IPS-18c (cell line): Measurements from ENCODE around the gene ODR4.
"Not testable (repeated sequence)": the region's sequence is repeated elsewhere in the genome, so short reads cannot be mapped to it uniquely, and the experiment has no call there.

Source experiments
- H3K4me3 ChIP-seq: 2 replicates; pipeline ENCODE4 v1.7.0; 2013; ENCODE audit warnings: low read depth, mild to moderate bottlenecking, low read length, moderate library complexity; ENCODE audit not compliant: insufficient read depth
- H3K9me3 ChIP-seq: one replicate; pipeline ENCODE4 v1.6.1; 2013; ENCODE audit warnings: mild to moderate bottlenecking, low read length, moderate library complexity; ENCODE audit not compliant: control insufficient read depth, insufficient read depth

ODR4 gene

GRCh38 chr1:186409091-186409490 is 33.5 kb downstream of the ODR4 start:
- no peaks in the 10 kb centered on the region for H3K9me3 ChIP-seq
- H3K4me3 ChIP-seq: no peak overlapping the region

- H3K9me3 ChIP-seq: no peaks in the 10 kb centered on the region
- H3K4me3 ChIP-seq: no peak overlapping the region
Observed at GRCh38 chr1:186413319-186413718, 37.7 kb downstream of the ODR4 start.

- no peaks in the 10 kb centered on the region for H3K9me3 ChIP-seq
- H3K4me3 ChIP-seq: no peak overlapping the region
Observed at GRCh38 chr1:186418503-186418902, 42.9 kb downstream of the ODR4 start.

GRCh38 chr1:186420311-186420710 is 44.7 kb downstream of the ODR4 start:
- Histone ChIP-seq H3K4me3 (no peak overlapping the region), H3K9me3 (no peaks in the 10 kb centered on the region)

- no peaks in the 10 kb centered on the region for H3K9me3 ChIP-seq
- H3K4me3 ChIP-seq: no peak overlapping the region
Observed at GRCh38 chr1:186420923-186421322, 45.3 kb downstream of the ODR4 start.

GRCh38 chr1:186421446-186421845 is 45.8 kb downstream of the ODR4 start:
- no peaks in the 10 kb centered on the region for H3K9me3 ChIP-seq

GRCh38 chr1:186424539-186424938 is 48.9 kb downstream of the ODR4 start:
- H3K9me3 ChIP-seq: no peaks in the 10 kb centered on the region
- H3K4me3 ChIP-seq: no peak overlapping the region

More at GRCh38 chr1:186421446-186421845, 45.8 kb downstream of the ODR4 start:
- H3K4me3 ChIP-seq: no peak overlapping the region

- Histone ChIP-seq H3K9me3 (no peaks in the 10 kb centered on the region), H3K4me3 (no peak overlapping the region)
Observed at GRCh38 chr1:186426118-186426517, 50.5 kb downstream of the ODR4 start.

- Histone ChIP-seq H3K9me3 (no peaks in the 10 kb centered on the region), H3K4me3 (no peak overlapping the region)
Observed at GRCh38 chr1:186429017-186429416, 53.4 kb downstream of the ODR4 start.

GRCh38 chr1:186435336-186435735 is 59.7 kb downstream of the ODR4 start:
- Histone ChIP-seq H3K4me3 (no peak overlapping the region), H3K9me3 (no peaks in the 10 kb centered on the region)

GRCh38 chr1:186438567-186438966 is 62.9 kb downstream of the ODR4 start:
- H3K9me3 ChIP-seq: no peaks in the 10 kb centered on the region

GRCh38 chr1:186440584-186440983 is 64.9 kb downstream of the ODR4 start:
- H3K9me3 ChIP-seq: no peaks in the 10 kb centered on the region
- H3K4me3 ChIP-seq: no peak overlapping the region

More at GRCh38 chr1:186438567-186438966, 62.9 kb downstream of the ODR4 start:
- H3K4me3 ChIP-seq: no peak overlapping the region

- Histone ChIP-seq H3K9me3 (no peaks in the 10 kb centered on the region), H3K4me3 (no peak overlapping the region)
Observed at GRCh38 chr1:186442651-186443375, 67.2 kb downstream of the ODR4 start.

- Histone ChIP-seq H3K4me3 (no peak overlapping the region), H3K9me3 (no peaks in the 10 kb centered on the region)
Observed at GRCh38 chr1:186443638-186444037, 68.0 kb downstream of the ODR4 start.

- Histone ChIP-seq H3K4me3 (no peak overlapping the region), H3K9me3 (no peaks in the 10 kb centered on the region)
Observed at GRCh38 chr1:186446152-186446551, 70.5 kb downstream of the ODR4 start.

- Histone ChIP-seq H3K9me3 (no peaks in the 10 kb centered on the region), H3K4me3 (no peak overlapping the region)
Observed at GRCh38 chr1:186454981-186455380, 79.3 kb downstream of the ODR4 start.

- H3K4me3 ChIP-seq: no peak overlapping the region
- H3K9me3 ChIP-seq: no peaks in the 10 kb centered on the region
Observed at GRCh38 chr1:186456729-186457255, 81.2 kb downstream of the ODR4 start.

- H3K4me3 ChIP-seq, H3K9me3 ChIP-seq: not testable (repeated sequence)
Observed at GRCh38 chr1:186459161-186459560, 83.5 kb downstream of the ODR4 start.

- H3K4me3 ChIP-seq: no peak within 1 kb of the TSS
- peaks cover 2% of the 10 kb centered on the region for H3K9me3 ChIP-seq
Observed at GRCh38 chr1:186461014-186461413, 85.4 kb downstream of the ODR4 start, which contains the start of gene PDC. PDC (minus strand) TSS chr1:186461114; CDS start chr1:186449459, 11,655 bp downstream.
